Stimulated activated CD4-positive, alpha-beta T cell treated with anti-CD3 and anti-CD28 coated beads, Interleukin-2, amount 100 ng/mL, for 48 hours (primary cell): ENCODE measurements around the gene DCC.
"Not testable (repeated sequence)": the region's sequence is repeated elsewhere in the genome, so short reads cannot be mapped to it uniquely, and the experiment has no call there.

Experiments used
- DNase-seq, 2 donors: peaks; one replicate each; pipeline ENCODE4 v3.0.0-alpha.2; 2020

DCC gene

DNA sequence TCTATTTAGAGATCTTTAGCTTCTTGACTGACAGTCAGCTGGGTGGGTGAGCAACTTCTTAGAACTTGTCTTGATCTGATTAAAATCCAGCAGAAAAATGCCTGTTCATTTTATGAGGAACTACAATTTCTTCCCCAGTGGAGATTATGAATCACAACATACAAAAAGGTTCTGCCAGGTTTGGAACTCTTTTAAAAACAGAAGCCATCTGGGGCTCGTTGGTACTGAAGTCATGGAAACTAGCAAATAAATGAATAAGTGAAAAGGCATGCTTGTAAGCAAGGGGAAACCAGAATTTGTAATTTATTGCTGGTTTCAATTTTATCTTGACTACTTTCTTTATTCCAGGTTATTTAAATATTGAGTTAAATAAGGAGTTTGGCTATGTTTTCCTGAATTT is 1117.1 kb downstream of the DCC start:
- DNase-seq: no peak

DNA sequence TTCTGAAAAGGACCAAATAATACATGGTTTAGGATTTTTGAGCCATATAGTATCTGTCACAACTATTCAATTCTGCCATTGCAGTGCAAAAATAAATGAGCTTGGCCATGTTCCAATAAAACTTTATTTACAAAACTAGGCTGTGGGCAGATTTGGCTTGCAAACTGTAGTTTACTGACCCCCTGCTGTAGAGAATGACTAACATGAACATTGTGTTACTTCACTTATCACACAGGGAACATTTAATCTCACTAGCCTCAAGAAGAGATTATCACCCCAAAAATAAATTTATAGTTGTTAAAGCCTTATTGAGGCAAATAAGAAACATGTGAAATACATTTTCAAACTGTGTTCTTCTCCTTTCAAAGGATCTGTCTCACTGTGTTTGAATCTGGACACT is 1118.3 kb downstream of the DCC start:
- DNase-seq: no peak

DNA sequence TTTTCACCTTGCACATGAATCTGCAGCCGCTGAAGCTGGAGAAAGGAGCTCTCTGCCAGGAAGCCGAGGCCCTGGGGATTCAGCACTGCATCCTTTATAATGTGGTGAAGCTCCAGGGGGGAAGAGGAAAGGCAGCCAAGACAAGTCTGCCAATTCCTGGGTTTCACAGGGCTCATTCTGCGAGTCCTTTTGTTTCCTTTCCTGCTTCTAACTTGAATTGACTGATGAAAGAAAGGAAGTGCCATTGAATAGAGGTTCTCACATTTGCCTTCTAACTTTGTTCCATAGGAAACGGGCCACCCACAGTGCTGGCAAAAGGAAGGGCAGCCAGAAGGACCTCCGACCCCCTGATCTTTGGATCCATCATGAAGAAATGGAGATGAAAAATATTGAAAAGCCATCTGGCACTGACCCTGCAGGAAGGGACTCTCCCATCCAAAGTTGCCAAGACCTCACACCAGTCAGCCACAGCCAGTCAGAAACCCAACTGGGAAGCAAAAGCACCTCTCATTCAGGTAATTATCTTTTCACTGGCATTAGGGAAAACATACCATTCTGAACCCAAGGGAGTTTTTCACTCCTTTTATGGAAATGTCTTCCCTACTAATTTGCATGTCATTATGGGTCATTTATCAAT is 1119.1 kb downstream of the DCC start:
- DNase-seq: no peak

DNA sequence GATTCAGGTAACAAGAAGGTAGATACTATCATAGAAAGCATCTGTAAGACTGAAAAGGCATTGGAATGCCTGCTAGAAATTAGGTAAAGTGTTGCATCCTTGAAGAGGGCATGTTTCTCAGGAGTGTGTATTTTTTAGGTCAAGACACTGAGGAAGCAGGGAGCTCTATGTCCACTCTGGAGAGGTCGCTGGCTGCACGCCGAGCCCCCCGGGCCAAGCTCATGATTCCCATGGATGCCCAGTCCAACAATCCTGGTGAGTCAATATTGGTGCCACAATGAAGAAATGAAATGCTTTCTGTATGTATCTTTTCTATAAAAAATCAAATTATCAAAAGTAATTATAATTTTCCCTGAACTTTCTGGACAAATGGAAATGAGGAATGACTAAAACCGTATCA is 1127.8 kb downstream of the DCC start:
- no peak for DNase-seq

DNA sequence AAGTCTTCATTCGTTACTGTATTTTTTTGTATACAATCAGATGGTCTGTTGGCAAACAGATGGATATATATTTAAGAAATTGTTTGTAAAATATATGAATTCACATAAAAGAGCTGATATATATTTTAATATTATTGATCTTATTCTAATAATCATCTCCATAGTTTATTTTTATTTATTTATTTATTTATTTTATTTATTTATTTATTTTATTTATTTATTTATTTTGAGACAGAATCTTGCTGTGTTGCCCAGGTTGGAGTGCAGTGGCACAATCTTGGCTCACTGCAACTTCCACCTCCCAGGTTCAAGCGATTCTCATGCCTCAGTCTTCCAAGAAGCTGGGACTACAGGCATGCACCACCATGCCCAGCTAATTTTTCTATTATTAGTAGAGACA is 1128.2 kb downstream of the DCC start:
- DNase-seq: not testable (repeated sequence)

DNA sequence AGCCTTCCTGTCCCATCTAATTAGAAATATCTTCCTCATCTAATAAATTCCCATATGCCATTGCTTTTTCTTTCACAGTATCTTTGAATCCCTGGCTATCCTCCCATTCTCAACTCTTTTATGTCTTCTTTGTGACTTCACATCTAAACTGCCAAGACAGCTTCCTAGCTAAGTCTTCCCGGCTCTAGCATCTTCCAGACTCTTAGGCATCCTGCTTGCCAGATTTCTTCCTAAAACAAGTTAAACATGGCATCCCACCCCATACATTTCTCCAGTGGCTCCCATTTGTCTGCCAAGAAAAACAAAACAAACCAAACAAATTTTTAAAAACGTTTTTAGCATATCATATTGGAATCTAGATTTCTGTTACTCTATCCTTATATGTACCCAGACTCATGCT is 1132.5 kb downstream of the DCC start:
- DNase-seq: no peak

DNA sequence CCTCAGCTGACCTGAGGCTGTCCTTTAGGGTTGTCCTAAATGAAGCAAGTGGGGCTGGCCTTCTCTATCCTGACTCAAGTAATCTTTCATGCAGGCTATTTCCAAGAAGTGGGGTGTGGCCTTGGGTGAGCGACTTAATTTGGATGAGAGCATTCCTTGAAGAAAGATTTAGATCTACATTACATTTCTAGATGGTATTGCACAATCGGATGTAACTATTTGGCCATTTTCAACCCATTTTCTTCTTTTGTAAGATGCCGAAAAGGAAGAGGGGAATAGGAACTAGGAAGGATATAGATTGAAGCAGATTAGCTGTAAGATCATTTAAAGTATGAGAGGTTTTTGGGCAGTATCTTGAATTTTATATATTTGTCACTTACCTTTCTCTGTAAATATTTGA is 1138.2 kb downstream of the DCC start:
- DNase-seq: no peak

DNA sequence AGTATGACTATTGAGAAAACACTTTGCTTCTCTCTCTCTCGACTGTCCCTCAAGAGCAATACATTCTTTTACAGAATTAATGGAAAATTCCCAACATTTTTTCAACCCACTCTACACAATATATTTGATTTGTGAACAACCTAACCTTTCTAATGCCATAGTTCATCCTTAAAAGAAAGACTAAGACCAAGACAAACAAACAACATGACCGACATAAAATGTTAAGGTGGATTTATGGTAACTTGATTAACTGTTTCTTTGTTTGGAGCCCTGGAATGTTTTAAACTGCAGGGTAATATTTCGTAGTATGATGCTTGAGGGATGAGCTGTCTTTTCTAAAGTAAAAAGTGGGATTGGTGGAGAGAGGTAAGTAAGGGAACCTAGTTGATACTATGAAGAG is 1146.3 kb downstream of the DCC start:
- no peak for DNase-seq

DNA sequence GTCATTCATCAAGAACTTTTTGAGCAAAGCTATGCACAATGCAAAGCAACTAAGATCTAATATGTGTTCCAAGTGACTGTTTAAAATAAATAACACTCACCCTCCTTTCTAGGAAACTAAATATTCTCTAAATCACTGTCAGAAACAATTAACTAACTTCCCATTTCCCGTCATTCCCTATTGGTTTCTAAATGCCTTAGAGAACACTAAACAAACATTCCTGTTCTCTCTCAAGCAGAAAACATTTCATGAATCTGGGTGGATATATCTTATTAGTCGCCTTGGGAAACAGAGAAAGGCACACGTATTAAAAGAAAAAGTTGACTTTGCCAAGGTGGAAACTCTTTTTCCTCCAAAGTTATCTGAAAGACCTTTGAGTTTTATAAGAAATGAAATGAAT is 1149.3 kb downstream of the DCC start:
- no peak for DNase-seq

DNA sequence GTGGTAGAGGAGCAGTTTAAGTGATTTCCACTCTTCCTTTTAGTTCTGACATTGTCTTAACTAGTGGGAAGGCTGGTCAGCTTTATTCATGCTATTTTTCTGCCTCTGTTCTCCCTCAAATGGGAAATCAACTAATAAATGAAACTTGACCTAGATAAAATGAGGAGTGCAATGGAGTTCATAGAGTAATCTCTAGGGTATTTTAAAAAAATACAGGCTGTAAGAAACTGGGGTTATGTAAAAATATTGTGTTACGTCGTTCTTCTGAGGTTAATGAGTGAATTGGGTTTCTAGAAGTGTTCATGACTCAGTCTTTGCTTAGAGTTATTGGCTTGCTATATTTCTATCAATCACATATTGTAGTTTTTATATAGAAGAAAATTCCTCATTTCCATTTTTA is 1150.0 kb downstream of the DCC start:
- DNase-seq: no peak

DNA sequence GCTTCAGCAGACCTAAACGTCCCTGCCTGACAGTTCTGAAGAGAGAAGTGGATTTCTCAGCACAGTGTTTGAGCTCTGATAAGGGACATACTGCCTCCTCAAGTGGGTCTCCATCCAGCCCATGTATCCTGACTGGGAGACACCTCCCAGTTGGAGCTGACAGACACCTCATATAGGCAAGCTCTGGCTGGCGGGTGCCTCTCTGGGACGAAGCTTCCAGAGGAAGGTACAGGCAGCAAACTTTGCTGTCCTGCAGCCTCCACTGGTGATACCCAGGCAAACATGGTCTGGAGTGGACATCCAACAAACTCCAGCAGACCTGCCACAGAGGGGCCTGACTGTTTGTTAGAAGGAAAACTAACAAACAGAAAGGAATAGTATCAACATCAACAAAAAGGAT is 1156.0 kb downstream of the DCC start:
- DNase-seq: no peak

DNA sequence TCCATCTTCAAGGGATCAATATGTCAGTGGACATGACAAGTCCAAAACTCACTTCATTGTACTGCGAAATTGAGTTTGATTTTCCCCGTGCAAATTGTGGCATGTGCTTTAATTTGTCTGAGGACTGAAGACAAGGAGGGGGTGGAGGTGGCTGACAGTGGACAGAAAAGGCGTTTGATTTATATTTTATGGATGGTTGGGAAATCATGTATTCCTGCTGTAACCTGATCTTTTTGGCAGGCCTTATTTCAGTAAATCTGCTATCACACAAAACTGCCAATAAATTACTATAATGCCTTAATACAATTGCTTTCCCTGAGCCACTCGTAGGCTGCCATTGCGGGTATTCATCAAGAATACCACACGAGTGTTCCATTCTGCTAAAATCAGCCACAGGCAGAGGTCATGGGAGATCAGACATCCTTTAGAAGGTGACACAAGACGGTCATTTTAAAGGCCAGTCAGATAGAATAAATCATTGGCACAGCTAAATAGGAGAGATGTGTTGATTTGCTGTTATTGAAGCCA is 1164.0 kb downstream of the DCC start:
- DNase-seq: no peak

DNA sequence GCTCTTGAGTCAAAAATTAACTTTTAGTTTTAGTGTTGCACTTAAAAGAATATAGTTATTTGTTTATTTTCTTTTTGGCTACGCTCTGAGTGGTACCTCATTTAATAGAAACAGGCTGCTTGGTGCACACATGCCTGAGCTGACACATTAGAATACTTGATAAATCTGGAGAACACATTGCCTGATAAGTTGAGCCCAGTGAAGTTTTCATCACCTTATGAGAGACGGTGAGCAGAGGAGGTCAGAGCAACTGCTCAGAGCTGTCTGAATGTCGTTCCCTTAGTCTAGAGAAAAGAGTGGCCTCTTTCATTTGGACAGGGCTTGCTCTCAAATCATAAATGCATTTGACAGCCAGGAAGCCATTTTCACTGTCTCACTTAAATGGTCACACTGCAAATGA is 1168.5 kb downstream of the DCC start:
- DNase-seq: no peak

DNA sequence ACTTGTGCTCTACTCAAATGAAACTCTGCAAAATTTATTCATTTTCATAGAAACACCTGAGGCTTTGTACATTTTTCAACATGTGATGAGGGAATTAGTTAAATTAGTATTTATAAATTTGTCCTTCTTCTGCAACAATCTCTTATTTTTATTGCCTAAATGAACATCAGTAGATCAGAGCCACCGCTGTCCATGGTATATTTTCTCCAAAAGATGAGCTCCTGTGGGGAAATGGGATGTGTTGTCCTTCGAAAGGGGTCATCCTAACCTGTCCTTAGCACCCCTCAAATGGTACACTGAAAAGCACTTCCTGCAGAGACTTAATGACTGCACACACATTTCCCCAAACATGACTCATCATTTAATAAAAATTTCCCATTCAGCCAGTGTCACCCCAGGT is 1169.9 kb downstream of the DCC start:
- DNase-seq: no peak

DNA sequence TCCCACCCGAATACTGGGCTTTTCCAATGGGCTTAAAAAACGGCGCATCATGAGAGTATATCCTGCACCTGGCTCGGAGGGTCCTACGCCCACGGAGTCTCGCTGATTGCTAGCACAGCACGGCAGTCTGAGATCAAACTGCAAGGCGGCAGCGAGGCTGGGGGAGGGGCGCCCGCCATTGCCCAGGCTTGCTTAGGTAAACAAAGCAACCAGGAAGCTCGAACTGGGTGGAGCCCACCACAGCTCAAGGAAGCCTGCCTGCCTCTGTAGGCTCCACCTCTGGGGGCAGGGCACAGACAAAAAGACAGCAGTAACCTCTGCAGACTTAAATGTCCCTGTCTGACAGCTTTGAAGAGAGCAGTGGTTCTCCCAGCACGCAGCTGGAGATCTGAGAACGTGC is 1171.7 kb downstream of the DCC start:
- DNase-seq: not testable (repeated sequence)

DNA sequence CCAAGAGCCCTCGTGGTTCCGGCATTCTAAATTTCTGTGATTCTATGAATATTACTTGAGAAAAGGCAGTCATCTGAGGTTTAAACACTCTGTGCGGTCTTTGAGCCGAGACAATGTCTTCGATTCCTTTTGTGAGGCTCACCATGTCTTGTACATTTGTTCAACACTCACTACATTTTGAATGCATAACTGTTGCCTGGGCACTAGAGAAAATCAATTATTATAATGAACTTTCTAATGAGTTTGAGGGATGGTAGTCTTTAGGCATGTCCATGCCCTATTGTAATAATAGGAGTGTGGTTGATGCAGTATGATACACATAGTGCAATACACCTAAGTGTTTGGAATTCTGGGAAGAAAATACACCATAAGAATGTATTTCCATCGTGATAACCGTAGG is 1181.1 kb downstream of the DCC start:
- DNase-seq: no peak

DNA sequence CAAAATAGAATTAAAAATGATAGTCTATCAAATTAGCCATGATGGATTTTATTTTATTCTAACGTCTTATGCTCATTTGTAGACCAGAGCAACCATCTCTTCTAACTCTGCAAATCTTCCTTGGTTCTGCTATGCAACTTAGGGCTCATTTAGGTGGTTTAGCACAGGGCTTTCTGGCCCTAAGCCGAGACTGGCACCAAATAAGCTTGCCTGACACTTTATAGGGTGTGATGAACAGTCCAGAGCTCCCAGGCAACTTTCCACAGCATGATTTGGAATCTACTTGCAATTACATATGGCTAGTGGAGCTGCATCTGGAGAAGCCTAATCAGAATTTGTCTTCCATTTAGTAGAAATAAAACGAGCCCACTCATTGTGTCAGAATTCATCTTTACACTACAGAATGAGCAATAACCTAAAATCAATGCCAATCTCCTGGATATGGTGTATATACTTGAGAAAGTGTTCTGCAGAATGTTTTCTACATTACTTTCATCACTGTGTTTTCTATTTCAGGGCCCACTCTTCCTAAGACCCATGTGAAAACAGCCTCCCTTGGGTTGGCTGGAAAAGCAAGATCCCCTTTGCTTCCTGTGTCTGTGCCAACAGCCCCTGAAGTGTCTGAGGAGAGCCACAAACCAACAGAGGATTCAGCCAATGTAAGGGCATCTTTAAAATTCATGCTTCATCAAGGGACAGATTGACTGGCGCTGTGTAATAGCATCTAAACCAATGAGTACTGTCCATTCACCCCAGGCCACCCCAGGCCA is 1186.3 kb downstream of the DCC start:
- no peak for DNase-seq

DNA sequence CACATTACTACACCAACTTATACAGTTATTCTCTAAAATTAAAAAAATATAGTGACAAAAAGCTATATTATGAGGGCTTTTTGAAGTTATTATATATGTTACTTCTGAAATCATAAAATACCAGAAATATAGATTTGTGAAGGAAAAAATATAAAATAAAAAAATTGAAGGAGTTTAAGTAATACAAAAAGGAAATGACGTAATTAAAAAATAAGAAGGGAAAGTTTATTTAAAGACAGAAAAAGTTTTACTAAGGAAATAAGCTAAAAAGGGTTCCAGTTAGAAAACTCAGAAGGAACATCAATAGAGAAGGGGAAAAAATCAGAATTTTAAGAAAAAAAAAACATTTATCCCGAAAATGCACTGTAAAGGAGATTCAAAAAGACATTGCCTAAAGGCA is 1187.4 kb downstream of the DCC start:
- DNase-seq: no peak

DNA sequence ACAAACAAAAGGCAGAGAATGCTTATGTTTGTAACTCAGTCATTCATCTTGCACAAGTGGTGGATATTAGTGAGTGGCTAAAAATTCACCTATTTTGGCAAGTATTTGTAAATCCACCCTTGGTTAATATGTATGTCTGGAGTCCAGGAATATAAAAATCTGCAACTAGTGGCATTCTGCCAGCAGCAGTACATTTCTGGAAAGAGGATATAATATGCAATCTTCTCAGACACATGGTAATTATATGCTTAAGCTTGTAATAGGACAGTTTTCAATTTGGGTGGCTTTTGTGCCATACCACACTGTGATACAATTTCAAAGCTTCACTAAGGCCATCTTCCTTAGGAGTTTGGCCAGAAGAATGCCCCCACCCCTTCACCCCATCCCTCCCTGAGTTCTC is 1191.2 kb downstream of the DCC start:
- no peak for DNase-seq

DNA sequence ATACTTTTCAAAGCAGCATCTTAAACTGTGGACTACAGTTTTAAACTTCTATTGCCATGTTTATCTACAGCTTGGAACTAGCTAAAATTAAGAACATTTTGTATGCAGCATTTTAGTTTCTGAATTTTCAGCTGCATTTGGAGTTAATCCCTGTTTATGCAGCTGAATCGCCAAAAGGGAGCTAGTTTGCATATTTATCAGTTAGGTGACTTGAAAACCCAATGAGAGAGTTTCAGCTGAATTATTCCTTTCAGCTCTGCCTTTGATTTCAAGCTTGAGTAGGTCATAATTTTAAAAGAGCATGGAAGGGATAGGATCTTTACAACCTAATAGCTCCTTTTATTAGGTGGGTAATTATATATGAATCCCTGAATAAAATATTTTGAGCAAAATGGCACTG is 1191.9 kb downstream of the DCC start:
- no peak for DNase-seq

DNA sequence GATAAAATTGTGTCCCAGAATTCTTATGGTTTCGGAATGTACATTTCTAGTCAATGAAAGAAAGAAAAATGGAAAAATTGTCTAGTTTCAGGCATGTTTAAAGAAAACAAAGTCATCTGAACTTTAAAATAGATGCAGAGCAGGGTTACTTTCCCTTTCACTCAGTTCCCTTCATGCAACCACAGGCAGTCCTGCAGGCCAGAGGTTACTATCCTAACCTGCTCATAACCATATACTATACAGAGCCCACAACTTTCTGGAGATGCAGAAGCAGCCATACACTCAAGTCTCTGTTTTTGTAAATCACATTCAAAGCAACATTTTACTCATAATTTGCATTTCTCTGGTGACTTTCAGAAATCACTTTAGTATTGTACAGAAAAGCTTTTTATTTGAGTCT is 1194.2 kb downstream of the DCC start:
- DNase-seq: no peak

DNA sequence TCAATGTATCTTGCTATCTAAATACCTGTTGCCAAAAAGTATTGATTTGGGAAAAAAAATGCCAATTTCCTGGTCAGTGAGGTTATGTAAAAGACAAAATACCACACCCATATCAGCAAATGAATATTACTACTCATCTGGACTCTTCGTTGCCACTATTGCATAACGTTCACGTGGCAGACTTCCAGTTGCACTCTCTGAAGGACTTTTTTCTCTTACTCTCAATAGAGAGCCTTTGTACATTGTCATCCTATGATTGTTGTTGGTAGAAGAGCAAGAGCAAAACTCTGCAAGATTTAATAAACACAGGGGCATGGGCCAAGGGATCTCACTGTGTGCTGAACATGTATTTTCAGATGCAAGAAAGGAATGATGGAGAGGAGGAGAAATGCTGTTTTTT is 1194.7 kb downstream of the DCC start:
- no peak for DNase-seq

DNA sequence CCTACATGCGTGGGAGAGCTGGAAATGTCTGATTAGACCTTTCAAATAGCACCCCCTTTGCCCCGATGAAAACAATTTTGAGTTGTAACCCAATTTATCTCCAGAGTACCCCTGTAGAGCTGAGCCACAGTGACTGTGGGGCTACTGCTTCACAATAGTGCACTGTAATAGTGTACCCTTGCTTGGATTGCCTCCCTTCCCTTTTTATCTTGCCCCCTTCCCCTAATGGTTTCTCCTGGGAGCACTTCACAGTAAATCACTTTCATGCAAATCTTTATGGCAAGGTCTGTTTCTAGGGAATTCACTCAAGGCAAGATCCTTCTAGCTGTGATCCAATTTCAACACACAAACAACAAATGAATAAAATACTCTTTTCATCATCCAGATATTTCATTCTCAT is 1196.9 kb downstream of the DCC start:
- DNase-seq: no peak

DNA sequence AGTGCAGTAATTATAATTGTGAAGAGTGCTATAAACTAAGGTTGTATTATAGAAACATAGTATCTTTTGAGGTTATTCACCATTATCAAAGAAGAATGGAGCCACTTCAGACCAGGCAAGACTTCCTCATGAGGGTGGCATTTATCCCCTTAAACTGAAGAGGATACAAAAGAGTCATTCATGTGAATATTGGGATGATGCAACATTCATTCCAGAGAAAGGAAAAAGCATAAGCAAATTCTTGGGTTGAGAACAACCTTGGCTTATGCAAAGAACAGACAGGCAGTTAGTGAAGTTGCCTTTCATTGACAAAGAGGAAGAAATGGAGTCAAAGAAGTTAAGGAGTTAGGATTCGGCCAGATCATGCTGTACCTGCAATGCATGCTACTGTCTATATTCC is 1201.9 kb downstream of the DCC start:
- no peak for DNase-seq

DNA sequence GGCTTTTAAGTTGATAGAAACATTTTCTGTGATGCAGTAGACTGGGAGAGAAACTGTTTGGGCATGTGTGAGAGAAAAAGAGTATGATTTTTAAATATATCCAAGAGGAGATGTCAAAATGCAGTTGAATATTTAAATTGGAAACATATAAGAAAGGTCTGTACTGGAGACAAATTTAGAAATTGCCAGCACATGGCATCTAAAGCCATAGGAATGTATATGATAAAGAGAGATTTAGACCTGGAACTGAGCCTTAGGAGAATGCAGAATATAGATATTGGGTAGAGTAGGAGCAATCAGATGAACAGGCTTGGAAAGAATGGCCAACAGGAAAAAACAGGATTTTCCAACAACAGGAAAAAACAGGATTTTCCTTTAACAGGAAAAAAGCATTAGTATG is 1203.7 kb downstream of the DCC start:
- DNase-seq: no peak
